Tibial artery (tissue), 4 donors: ENCODE measurements around the gene POMGNT2.

ENCODE experiments used
- DNase-seq, 2 donors: peaks; one replicate each; pipeline ENCODE4 v3.0.0-alpha.2; 2019
- H3K27ac ChIP-seq, 2 donors: fragments of 200-600 bp; sonication (generic) in 1 of 2; 1 replicate in 1 of 2; 2 replicates in 1 of 2; pipeline ENCODE4 v1.5.1; 2018 to 2019; ENCODE audit warnings: mild to moderate bottlenecking in 1 of 2
- H3K27me3 ChIP-seq, 2 donors: fragments of 200-600 bp; sonication (generic) in 1 of 2; one replicate each; pipeline versions ENCODE4 v1.5.1 to v1.6.0; 2016 to 2019
- H3K36me3 ChIP-seq, 3 donors: fragments of 200-600 bp; sonication (generic) in 2 of 3; one replicate each; pipeline ENCODE4 v1.5.1; 2016 to 2019; ENCODE audit warnings: mild to moderate bottlenecking in 2 of 3
- H3K4me1 ChIP-seq, 4 donors: fragments of 200-600 bp; sonication (generic) in 2 of 4; 1 replicate in 3 of 4; 2 replicates in 1 of 4; pipeline ENCODE4 v1.5.1; 2016 to 2019
- H3K4me3 ChIP-seq, 2 donors: fragments of 200-600 bp; sonication (generic) in 1 of 2; 1 replicate in 1 of 2; 2 replicates in 1 of 2; pipeline ENCODE4 v1.5.1; 2018 to 2019; ENCODE audit warnings: mild to moderate bottlenecking in 2 of 2
- H3K9me3 ChIP-seq, 3 donors: fragments of 200-600 bp; sonication (generic) in 1 of 3; one replicate each; pipeline ENCODE4 v1.5.1; 2016 to 2019
- CTCF ChIP-seq, 2 experiments: fragments of 200-600 bp in 1 of 2; fragments of 450-650 bp in 1 of 2; IDR thresholded peaks; one replicate each; pipeline ENCODE4 v1.5.1; 2017 to 2019; ENCODE audit warnings: antibody characterized with exemption in 2 of 2, mild to moderate bottlenecking in 1 of 2, moderate library complexity in 1 of 2
- intact Hi-C: fragments of 100-400 bp; cut with DNase I; formaldehyde crosslinking; loops from one replicate; pipeline ENCODE4 v1.15.0; 2023; ENCODE audit warnings: low total_unique reads

POMGNT2 gene

DNA sequence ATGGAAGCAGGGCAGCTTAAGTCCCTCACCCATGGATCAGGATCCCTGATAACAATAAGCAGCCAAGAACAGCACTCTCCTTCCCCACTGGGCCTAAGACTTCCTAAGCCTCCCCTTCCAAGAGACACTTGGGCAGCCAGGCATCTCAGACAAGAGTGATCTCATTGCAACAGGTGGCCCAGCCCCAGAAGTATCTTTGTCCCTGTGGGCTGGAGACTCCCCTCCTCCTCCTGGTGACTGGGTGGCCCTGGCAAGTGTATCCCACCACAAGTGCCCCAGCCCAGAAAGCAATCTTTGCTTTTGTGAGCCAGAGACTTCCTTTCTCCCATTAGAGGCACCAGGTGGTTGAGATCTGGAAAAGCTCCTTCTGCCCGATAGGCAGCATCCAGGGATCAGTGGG, 40.7 kb upstream of the POMGNT2 start:
- no peaks in the 10 kb centered on the region for H3K9me3 ChIP-seq
- no peak overlapping the region for H3K4me3 ChIP-seq
- no peaks in the 10 kb centered on the region for H3K4me1 ChIP-seq
- no peaks in the 10 kb centered on the region for H3K27me3 ChIP-seq
- H3K27ac ChIP-seq: no peak overlapping the region
- H3K36me3 ChIP-seq: no peaks in the 10 kb centered on the region
- DNase-seq: no peak
- no peak for TF ChIP-seq CTCF (IDR thresholded peaks at IDR 0.05)
- intact Hi-C loops: no loop called here

DNA sequence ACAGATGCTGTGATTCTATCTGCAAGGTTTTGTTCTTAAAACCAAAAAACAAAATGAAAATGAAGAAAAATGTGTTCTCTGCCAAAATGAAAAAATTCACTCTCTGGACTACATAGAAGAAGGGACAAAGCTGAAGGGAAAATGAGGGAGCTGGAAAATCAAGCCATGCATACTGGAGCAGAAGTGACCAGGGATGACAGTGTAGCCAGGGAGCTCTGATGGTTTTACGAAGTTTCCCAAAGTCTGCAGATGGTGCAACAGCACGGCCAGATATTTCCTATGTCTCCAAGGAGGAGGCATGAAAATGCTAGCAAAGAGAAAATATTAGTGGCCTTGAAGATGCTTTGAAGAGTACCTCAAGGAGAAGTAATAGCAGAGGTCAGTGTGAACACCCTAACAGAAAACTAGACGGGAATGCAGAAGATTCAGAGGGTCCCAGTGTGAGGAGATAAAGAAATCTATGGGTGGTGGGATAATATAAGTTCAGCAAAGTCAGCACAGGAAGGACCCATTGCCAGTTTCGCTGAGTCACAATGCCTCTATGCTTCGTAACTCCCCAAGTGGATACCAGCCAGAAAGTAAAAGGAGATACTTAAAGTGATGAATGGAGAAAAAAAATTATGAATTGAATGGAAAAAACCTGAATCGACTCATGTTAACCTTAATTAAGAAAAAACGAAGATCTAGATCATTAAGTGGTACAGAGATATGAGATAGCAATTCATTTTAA, 39.0 kb upstream of the POMGNT2 start:
- H3K4me3 ChIP-seq: no peak overlapping the region
- no peaks in the 10 kb centered on the region for H3K9me3 ChIP-seq
- H3K27ac ChIP-seq: no peak overlapping the region
- H3K4me1 ChIP-seq: no peaks in the 10 kb centered on the region
- no peak for DNase-seq
- H3K36me3 ChIP-seq: no peaks in the 10 kb centered on the region
- TF ChIP-seq CTCF (IDR thresholded peaks at IDR 0.05): no peak
- H3K27me3 ChIP-seq: no peaks in the 10 kb centered on the region
- intact Hi-C loops: no loop called here

DNA sequence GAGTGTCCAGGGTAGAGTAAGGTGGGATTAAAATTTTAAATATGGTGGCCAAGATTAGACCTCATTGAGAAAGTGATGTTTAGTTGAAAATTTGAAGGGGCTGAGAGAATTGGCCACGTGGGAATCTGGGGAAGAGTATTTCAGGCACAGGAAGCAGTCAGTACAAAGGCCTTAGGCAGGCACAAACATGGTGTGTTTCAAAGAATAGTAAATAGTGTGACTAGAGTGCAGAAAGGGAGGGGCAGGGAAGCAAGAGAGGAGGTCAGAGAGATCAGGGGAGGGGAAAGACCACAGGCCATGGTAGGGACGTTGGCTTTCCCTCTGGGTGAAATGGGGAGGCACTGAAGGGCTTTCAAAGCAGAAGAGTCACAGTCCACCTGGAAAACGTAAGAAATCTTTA, 36.6 kb upstream of the POMGNT2 start:
- H3K27ac ChIP-seq: no peak overlapping the region
- no peaks in the 10 kb centered on the region for H3K4me1 ChIP-seq
- no peaks in the 10 kb centered on the region for H3K9me3 ChIP-seq
- no peaks in the 10 kb centered on the region for H3K27me3 ChIP-seq
- no peak for DNase-seq
- no peaks in the 10 kb centered on the region for H3K36me3 ChIP-seq
- no peak for TF ChIP-seq CTCF (IDR thresholded peaks at IDR 0.05)
- no peak overlapping the region for H3K4me3 ChIP-seq
- intact Hi-C loops: no loop called here

GRCh38 chr3:43138488-43139231, 32.8 kb upstream of the POMGNT2 start:
- Histone ChIP-seq H3K36me3 (no peaks in the 10 kb centered on the region), H3K9me3 (peaks cover 0 to 7% (median 0%) of the 10 kb centered on the region in 3 donors), H3K4me3 (no peak overlapping the region), H3K4me1 (no peaks in the 10 kb centered on the region), H3K27ac (no peak overlapping the region), H3K27me3 (no peaks in the 10 kb centered on the region)
- DNase-seq: no peak
- intact Hi-C loops: no loop called here
- no peak for TF ChIP-seq CTCF (IDR thresholded peaks at IDR 0.05)

DNA sequence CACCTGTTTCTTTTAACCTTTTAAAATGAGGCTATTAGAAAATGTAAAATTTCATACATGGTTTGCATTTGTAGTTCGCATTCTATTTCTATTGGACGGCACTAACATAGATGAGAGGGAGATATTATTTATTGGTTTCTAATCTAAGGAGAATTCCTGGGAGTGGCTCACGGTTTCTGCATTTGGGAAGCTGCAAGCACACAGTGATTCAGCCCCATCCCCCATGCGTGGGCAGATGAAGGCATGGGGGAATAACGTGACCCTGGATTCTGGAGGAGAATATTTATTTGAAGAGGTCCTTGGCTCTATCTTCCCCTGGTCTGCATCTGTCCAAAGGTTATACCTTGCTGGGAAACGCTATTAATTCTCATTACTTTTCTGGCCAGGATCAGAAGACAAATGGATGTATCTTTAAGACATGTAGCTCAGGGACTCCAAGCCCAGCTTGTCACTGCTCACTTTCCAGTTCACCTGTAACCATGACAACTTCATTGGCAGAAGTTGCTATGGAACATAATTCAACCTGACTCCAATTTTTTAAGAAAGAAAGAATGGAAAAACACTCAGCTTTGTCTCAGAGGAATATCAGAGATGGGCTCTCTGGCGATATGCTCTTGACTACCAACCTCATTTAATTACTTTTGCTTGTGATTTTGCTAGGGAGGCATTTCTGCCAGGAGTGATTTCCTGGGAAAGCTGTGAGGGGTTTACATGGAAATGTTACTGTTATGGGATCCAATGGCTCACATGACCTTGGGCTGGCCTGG, 27.2 kb upstream of the POMGNT2 start:
- Histone ChIP-seq H3K4me1 (no peaks in the 10 kb centered on the region), H3K9me3 (peaks cover 0 to 7% (median 0%) of the 10 kb centered on the region in 3 donors), H3K4me3 (no peak overlapping the region), H3K36me3 (no peaks in the 10 kb centered on the region), H3K27ac (no peak overlapping the region), H3K27me3 (no peaks in the 10 kb centered on the region)
- intact Hi-C loops: no loop called here
- no peak for DNase-seq
- no peak for TF ChIP-seq CTCF (IDR thresholded peaks at IDR 0.05)
